Heart right ventricle (tissue), 16 donors: ENCODE results near the gene MCRS1. TPM values are rescaled to one million over a fixed set of nuclear protein-coding genes. Genes with fewer than 3 reads are reported as not detected.

Experiments
- ATAC-seq, 8 donors: fragments of 200-7000 bp; cut with Tn5 transposase; one replicate each; pipeline ENCODE4 v1.9.1; 2020; ENCODE audit warnings: mild to moderate bottlenecking in 8 of 8, moderate library complexity in 8 of 8, moderate number of reproducible peaks in 1 of 8
- DNase-seq, 2 donors: peaks; one replicate each; pipeline ENCODE4 v3.0.0-alpha.2; 2020
- H3K27ac ChIP-seq, 10 donors: fragments of 200-600 bp; sonication (generic) in 2 of 10; one replicate each; pipeline versions ENCODE4 v1.5.0 to v1.8.0; 2020 to 2022; ENCODE audit warnings: mild to moderate bottlenecking in 3 of 10
- H3K27me3 ChIP-seq, 7 donors: fragments of 200-600 bp; one replicate each; pipeline ENCODE4 v1.8.0; 2021 to 2022; ENCODE audit warnings: mild to moderate bottlenecking in 2 of 7
- H3K36me3 ChIP-seq, 9 donors: fragments of 200-600 bp; sonication (generic) in 1 of 9; one replicate each; pipeline versions ENCODE4 v1.5.0 to v1.8.0; 2020 to 2022; ENCODE audit warnings: mild to moderate bottlenecking in 2 of 9
- H3K4me1 ChIP-seq, 9 donors: fragments of 200-600 bp; sonication (generic) in 1 of 9; one replicate each; pipeline versions ENCODE4 v1.5.0 to v1.8.0; 2020 to 2022; ENCODE audit warnings: mild to moderate bottlenecking in 4 of 9
- H3K4me3 ChIP-seq, 10 donors: fragments of 200-600 bp; sonication (generic) in 2 of 10; one replicate each; pipeline versions ENCODE4 v1.5.0 to v1.8.0; 2020 to 2022; ENCODE audit warnings: mild to moderate bottlenecking in 7 of 10, moderate library complexity in 2 of 10
- H3K9me3 ChIP-seq, 11 donors: fragments of 200-600 bp in 10 of 11; sonication (generic) in 2 of 11; one replicate each; pipeline versions ENCODE4 v1.5.0 to v1.8.0; 2013 to 2022; ENCODE audit warnings: mild to moderate bottlenecking in 2 of 11, control low read depth in 1 of 11, moderate library complexity in 1 of 11
- WGBS, 2 donors: extraction: QIAGEN DNeasy Blood & Tissue Kit; methylation state at CpG; one replicate each; pipeline ENCODE4 v1.1.7; 2013; ENCODE audit warnings: inconsistent platforms in 1 of 2; 5-methylcytosine and 5-hydroxymethylcytosine counted together
- intact Hi-C, 10 donors: fragments of 100-400 bp; cut with DNase I; formaldehyde crosslinking; loops; one replicate each; pipeline versions ENCODE4 v1.11.1 to v1.14.2; 2022
- polyA plus RNA-seq, 2 donors: library from polyadenylated mRNA; stranded (reverse); fragments of 200-250 nt; gene quantifications; one replicate each; pipeline ENCODE4 v1.2.3, GENCODE V29; 2013
- total RNA-seq, 10 donors: library from RNA; stranded (reverse); fragmentation: NEBNext Ultra II Directional in 3 of 10; extraction: Animal tissue kit (Norgen Biotek cat#: 25700) in 3 of 10; gene quantifications; one replicate each; pipeline versions ENCODE4 v1.2.1 to v1.2.4, GENCODE V29; 2021 to 2023
- TF ChIP-seq, protein P1 (sequence below), 9 donors: fragments of 200-600 bp; sonication (generic) in 2 of 9; IDR thresholded peaks; one replicate each; pipeline versions ENCODE4 v1.5.0 to v1.8.0; 2021 to 2022; ENCODE audit warnings: antibody characterized with exemption in 9 of 9, mild to moderate bottlenecking in 5 of 9, moderate library complexity in 1 of 9
- donor health status: Arrhythmogenic right ventricular cardiomyopathy.
- donor health status: ischemic (EF 13 %, LVEDD 7.1; RV severe dilation, severe dysfunction).
- donor health status: healthy with polysubstance abuse.
- donor health status: DM: no; HTN: yes; CAD: no.
- donor health status: DM: no; HTN: no; CAD: no.
- donor health status: ischemic (EF 25% LVEDD 6.9; RV normal size, moderate dysfunction).
- donor health status: ischemic (EF 25% LVEDD 5.7; RV mildly dilated, moderate dysfunction).
- donor health status: healthy.
- donor health status: DM: yes; HTN: yes; CAD: no.
- donor health status: Ischemic cardiomyopathy.
- donor health status: ischemic (EF 35%, LVEDD 5.7; RV mildly dilated, moderate dysfunction).
- donor health status: nonischemic (EF 11% LVEDD 7.7; RV severe dilation, severe dysfunction).
- donor health status: DM: yes; HTN: yes; CAD: no.
- donor health status: PGD.
- donor health status: ischemic (EF 29% LVEDD 5.4; RV normal size, mild dysfunction).
- donor health status: nonischemic (EF 23%, LVEDD 6.1; RV moderate dilation, normal function).

MCRS1 gene
- total and polyA plus RNA-seq, 12 donors: 72.6 to 118 (median 82.2) TPM

- peak overlapping the region in 2 of 10 donors; percentile 37 to 60 for H3K4me3 ChIP-seq
- H3K36me3 ChIP-seq: no peaks in the 10 kb centered on the region
- no peak for ATAC-seq
- DNase-seq: no peak
- no peaks in the 10 kb centered on the region for H3K9me3 ChIP-seq
- peaks cover 0 to 61% (median 36%) of the 10 kb centered on the region in 7 donors for H3K27me3 ChIP-seq
- TF ChIP-seq, protein P1, sequence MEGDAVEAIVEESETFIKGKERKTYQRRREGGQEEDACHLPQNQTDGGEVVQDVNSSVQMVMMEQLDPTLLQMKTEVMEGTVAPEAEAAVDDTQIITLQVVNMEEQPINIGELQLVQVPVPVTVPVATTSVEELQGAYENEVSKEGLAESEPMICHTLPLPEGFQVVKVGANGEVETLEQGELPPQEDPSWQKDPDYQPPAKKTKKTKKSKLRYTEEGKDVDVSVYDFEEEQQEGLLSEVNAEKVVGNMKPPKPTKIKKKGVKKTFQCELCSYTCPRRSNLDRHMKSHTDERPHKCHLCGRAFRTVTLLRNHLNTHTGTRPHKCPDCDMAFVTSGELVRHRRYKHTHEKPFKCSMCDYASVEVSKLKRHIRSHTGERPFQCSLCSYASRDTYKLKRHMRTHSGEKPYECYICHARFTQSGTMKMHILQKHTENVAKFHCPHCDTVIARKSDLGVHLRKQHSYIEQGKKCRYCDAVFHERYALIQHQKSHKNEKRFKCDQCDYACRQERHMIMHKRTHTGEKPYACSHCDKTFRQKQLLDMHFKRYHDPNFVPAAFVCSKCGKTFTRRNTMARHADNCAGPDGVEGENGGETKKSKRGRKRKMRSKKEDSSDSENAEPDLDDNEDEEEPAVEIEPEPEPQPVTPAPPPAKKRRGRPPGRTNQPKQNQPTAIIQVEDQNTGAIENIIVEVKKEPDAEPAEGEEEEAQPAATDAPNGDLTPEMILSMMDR (IDR thresholded peaks at IDR 0.05): no peak
- H3K27ac ChIP-seq: no peak overlapping the region
- WGBS, 2 donors: 13 to 16% methylated on average over 45 to 47 of the region's 47 CpGs
- intact Hi-C loops: loop anchor here in 1 of 10 donors (10.0 kb wide), 1 partner anchor 45 kb away; no protein-coding TSS in a partner anchor
- H3K4me1 ChIP-seq: peaks cover 0 to 39% (median 14%) of the 10 kb centered on the region in 9 donors
Observed at GRCh38 chr12:49539406-49540228, 28.3 kb downstream of the MCRS1 start.

DNA sequence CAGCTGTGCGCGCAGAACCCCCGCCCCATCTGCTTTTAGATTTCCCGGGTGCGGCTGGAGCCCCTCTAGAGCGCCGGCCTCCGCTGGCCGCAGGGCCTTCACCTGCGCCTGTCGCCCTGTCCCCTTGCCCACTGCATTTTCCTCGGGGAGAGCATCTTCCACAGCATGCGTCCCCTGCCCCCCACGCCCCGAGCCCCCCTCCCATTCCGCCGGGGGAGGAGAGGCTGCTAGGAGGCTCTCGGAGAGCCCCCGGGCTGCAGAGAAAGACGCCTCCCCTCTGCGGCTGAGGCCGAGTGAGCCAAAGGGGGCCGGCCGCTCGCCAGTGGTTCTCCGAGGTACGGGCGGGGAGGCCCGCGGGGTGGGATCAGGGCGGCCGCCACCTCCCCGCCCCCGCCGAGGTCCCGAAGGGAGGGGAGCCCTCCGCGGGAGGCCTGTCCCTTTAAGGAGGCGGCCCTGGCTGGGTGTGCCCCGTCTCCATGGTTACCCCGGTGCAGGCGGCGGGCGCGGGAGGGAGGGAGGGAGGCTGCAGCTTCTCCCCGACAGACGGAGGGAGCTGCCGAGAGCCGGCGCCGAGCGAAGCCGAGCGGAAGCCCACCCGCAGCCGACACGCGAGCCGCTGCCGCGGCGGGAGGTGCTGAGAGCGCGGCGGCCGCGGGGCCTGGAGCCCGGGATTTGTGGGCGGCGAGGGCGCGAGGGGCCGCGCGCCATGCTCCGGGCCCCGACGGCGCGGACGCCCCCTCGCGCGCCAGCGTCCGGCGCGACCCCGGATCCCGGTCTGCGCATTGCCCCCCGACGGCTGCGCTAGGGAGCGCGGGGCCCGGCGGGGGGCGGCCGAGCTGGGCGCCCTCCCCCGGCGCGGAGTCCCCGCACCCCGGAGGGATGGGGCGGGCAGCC, 29.2 kb downstream of the MCRS1 start, which contains the start of gene KCNH3:
KCNH3 (plus strand) TSS at position 521 of the 894 bp plus-strand sequence. CDS start 387 bp downstream, outside the sequence.
- Histone ChIP-seq H3K27ac (peak within 1 kb of the TSS in 1 of 10 donors; percentile 20), H3K27me3 (peaks cover 0 to 54% (median 36%) of the 10 kb centered on the region in 7 donors), H3K4me1 (peaks cover 0 to 39% (median 14%) of the 10 kb centered on the region in 9 donors), H3K4me3 (peak within 1 kb of the TSS; percentile 39 to 60 (median 54)), H3K36me3 (no peaks in the 10 kb centered on the region), H3K9me3 (no peaks in the 10 kb centered on the region)
- DNase-seq: peak; percentile 80 to 84
- intact Hi-C loops: loop anchor here in 1 of 10 donors (10.0 kb wide), 1 partner anchor 46 kb away; no protein-coding TSS in a partner anchor
- ATAC-seq: peak; percentile 69 to 88 (median 83)
- 1 to 2% methylated on average over 56 to 107 of the region's 107 CpGs for WGBS, 2 donors
- TF ChIP-seq, protein P1 (IDR thresholded peaks at IDR 0.05): peak in 1 of 9 donors; percentile 7

GRCh38 chr12:49537752-49538509, 30.0 kb downstream of the MCRS1 start:
- ATAC-seq: peak in 5 of 8 donors; percentile 4 to 38 (median 7)
- peaks cover 0 to 39% (median 14%) of the 10 kb centered on the region in 9 donors for H3K4me1 ChIP-seq
- H3K9me3 ChIP-seq: no peaks in the 10 kb centered on the region
- peaks cover 0 to 49% (median 36%) of the 10 kb centered on the region in 7 donors for H3K27me3 ChIP-seq
- intact Hi-C loops: loop anchor here in 1 of 10 donors (10.0 kb wide), 1 partner anchor 47 kb away; no protein-coding TSS in a partner anchor
- 1% methylated on average over 49 to 61 of the region's 61 CpGs for WGBS, 2 donors
- no peak for DNase-seq
- TF ChIP-seq, protein P1 (IDR thresholded peaks at IDR 0.05): no peak
- H3K27ac ChIP-seq: peak overlapping the region in 1 of 10 donors; percentile 20
- peak overlapping the region; percentile 39 to 60 (median 54) for H3K4me3 ChIP-seq
- H3K36me3 ChIP-seq: no peaks in the 10 kb centered on the region
